GM19193 (cell line): ENCODE measurements around the gene ABI1.

Experiments
- POLR2A ChIP-seq: IDR thresholded peaks from 4 replicates; pipeline ENCODE4 v1.6.1; 2011; ENCODE audit not compliant: insufficient read depth, insufficient read length; ENCODE audit errors: extremely low read depth

ABI1 gene

DNA sequence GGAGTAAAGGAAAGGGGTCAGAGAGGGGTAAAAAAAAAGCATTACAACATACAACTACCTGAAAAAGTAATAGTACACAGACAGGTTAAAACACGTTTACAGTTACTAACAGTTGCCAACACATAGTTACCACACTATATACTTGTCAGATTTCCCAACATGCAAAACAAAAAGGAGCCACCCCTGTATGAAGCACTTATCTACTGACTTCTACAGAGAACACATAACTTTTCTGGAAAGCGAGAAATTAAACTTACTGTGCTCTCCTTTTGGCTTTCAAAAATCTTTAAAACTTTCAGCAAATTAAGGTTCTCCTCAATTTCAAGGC, 2.1 kb downstream of the ABI1 start:
- TF ChIP-seq POLR2A, result no peak

DNA sequence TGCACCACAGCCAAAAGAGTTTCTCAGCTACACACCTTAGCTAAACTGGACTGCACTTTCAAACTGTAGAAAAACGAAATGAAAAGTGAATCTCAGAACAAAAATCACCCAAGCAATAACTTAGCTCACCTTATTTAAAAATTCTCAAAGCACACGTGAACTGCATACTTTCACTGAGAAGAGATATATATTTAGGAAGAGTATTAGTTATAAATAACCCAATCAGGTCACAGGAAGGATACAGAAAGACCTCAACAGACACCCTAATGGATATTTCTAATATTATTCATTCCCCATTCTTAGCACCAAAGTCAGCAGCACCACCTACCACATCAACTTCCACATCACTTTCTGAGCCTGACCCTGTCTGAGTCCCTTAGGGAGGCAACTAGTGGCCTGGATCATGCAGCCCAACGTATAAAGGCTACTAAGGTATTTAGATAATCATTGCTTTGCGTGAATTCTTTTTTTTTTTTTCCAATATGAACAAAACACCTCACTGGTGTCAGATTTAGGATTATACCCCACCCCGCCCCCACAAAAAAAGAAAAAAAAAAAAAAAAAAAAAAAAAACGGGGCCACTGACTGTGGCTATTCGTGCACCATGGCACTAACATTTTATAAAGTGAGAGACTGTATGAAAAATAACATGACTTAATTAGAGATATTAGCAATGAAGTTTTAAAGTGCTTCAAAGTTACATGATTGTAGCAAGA, 2.6 kb downstream of the ABI1 start:
- TF ChIP-seq POLR2A, result no peak

DNA sequence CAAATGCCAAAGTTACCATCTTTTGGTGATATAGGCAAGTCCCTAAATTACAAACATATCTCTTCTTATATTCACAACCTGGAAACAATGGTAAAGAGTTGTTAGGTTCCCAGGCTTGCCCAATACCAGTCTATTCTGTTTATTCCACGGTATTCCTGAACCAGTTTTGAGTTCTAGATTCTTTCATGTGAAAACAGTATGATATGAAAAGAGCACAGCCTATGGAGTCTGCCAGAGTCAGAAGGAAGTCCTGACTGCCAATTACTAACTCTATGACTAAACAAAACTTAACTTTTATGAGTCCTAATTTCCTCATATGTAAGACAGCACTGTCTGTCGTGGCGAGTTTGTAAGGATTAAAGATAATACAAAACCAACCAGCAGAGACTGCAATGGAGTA, 5.6 kb downstream of the ABI1 start:
- no peak for TF ChIP-seq POLR2A

DNA sequence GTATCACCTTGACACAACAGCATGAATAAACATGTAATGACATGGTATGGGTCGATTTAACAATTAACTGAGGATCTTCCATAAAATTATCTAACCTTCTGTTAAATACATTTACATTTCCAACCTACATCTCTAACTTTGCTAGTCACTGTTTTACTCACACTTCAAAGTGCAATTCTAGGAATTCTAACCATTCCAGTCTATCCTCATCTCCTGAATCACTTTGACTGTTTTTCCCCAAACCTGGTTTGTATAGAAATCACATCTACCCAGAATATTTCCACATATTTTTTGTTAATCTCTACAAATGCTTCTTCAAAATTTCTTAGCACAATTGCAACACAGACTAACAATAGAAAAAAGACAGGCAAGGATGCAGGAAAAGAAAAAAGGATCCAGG, 6.2 kb downstream of the ABI1 start:
- no peak for TF ChIP-seq POLR2A

DNA sequence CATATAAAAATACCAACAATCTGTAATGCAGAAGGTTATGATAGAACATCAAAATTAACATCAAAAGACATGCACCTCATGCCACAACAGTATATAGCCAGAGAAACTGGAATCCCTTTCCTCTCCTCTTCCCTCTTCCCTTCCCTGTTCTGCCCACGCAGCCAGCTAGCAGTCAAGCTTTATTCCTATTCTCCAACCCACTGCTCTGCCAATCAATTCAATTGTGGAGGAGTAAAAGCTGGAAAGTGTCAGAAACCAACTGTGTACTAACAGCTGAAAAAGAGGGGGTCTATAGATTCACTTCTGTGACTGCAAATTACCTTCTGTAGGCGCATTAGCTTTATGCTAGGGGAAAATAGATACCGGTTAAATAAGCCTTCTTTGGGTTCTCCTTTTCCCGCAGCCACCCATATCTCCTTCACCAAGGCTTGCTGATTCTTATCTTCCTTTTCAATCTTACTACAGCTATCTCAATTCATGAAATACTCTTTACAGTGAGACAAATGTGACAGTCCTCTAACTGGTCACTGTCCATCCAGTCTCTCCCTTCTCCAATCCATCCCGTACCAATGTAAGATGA, 16.3 kb downstream of the ABI1 start:
- TF ChIP-seq POLR2A, result no peak

DNA sequence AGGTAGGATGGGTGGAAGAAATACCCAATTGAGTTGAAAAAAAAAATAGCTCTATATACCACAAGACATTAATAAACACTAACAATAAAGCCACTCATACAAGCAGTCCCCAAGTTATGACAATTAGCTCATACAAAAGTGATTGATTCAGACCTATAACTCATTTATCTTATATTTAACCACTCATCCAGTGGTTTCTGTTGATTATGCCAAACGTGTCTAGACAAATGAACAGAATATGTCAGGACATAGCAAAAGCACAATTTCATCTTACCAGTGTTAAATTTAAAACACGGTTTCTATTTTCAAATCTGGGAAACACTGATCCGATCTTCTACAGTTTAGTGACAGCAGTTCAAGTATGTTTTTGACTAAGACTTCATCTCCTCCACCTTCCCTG, 17.0 kb downstream of the ABI1 start:
- no peak for TF ChIP-seq POLR2A

DNA sequence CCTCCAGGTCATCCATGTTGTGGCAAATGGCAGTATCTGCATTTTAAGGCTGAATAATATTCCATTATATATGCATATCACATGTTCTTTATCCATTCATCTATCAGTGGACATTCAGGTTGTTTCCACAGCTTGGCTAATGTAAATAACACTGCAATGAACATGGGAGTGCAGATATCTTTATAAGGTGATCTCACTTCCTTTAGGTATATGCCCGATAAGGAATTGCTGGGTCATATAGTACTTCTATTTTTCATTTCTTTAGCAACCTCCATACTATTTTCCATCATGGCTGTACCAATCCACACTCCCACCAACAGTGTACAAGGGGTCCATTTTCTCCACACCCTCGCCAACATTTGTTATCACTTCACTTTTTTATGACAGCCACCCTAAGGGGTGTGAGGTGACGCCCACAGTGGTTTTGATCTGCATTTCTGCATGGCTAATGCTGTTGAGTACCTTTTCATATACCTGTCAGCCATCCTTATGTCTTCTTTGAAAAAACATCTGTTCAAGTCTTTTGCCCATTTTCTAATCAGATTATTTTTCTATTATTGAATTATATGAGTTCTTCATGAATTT, 18.9 kb downstream of the ABI1 start:
- TF ChIP-seq POLR2A, result no peak

DNA sequence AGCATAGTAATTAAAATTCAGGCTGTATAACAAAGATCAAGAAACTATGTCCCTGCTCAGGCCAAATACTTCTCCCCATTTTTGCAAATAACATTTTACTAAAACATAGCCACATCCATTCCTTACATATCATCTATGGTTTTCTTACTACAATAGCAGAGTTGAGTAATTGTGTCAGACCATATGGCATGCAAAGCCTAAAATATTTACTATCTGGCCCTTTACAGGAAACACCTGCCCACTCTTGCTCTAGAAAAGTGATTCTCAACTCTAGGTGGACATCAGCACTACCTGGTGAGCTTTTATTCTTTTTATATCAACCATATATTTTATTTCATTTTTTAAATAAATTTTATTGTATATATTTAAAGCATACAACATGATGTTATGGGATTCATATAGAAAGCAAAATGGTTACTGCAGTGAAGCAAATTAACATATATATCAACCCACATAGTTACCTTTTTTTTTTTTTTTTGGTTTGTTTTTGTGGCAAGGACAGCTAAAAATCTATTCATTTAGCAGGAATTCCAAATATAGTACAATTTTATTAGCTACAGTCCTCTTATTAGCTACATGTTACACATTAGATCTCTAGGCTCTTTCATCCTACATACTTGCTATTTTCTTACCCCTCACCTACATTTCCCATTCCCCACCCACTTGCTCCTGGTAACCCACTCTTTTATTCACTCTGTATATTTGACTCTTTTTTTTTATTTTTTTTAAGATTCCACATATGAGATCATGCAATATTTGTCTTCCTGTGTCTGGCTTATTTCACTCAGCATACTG, 19.6 kb downstream of the ABI1 start:
- no peak for TF ChIP-seq POLR2A

DNA sequence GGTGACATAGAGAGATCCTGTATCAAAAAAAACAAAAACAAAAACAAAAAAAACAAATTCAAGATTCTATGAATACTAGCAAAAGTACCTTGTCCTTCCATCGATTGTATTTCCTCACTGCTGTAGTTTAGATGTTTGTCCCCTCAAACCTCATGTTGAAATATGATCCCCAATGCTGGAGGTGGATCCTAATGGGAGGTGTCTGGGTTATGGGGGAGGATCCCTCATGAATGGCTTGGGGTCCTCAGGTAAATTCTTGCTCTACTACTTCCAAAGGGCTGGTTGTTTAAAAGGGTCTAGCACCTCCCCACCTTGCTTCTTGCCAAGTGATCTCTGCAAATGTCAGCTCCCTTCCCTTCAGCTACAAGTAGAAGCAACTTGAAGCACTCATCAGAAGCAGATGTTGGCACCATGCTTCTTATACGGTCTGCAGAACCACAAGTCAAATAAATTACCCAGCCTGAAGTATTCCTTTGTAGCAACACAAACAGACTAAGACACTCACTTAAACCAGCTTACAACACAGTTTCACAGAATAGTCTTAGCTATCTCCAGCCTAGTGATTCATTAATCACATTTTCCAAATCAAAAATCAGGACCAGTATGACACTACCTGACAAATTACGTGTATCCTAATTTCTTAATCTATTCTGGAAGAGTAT, 20.7 kb downstream of the ABI1 start:
- TF ChIP-seq POLR2A, result no peak

DNA sequence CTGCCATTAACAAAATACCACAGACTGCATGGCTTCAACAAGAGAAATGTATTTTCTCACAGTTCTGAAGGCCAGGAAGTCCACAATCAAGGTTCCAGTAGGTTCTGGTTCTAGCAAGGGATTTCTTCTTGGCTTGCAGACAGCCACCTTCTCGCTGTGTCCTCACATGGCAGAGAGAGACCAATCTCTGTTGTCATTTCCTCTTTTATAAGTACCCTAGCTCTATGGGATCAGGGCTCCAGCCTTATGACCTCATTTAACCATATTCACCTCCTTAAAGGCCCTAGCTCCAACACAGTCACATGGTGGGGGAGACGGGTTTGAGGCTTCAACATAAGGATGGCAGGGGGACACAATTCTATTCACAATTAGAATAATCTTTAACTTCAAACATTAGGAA, 23.6 kb downstream of the ABI1 start:
- no peak for TF ChIP-seq POLR2A

DNA sequence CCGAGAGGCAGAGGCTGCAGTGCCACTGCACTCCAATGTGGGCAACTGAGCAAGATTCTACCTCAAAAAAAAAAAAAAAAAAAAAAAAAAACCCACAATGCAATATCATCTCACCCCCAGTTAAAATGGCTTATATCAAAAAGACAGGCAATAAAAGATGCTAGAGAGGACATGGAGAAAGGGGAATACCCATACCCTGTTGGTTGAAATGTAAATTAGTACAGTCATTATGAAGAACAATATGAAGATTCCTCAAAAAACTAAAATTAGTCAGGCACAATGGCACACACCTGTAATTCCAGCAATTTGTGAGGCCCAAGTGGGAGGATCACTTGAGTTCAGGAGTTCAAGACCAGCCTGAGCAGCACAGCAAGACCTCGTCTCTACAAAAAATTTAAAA, 25.7 kb downstream of the ABI1 start:
- TF ChIP-seq POLR2A, result no peak

DNA sequence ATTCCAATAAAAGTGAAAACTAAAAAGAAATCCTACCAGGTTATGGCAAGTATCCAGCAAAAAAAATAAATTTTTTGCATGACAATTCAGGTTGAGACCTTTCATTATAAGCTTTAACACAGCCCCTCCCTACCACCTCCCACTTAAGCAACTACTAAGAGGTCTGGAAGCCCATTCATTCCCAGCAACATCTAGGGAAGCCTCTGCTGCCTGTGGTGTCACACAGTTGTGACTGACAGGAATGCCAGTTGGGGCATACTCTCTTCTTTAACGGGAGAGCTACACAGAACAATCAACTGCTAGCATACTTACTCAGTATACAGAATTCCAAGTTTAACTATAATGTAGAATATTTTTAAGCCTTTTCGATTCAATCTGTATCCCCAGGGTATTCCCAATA, 27.8 kb downstream of the ABI1 start:
- TF ChIP-seq POLR2A, result no peak

DNA sequence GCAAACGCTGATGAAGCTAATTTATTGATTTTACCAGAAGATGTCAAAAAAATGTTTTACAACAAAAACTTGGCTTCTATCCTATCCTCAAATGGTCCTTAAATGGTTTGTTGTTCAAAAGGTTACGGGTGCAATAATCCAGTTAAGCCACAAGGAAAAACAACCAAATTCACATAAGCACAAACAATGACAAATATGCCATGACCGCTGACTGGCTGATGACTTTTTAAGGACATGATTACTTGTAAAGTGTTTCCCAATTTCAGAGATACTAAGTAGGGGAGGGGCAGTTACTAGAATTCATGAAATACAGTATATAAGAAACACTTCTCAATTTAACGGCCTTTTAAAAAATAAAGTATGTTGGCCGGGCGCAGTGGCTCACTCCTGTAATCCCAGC, 28.8 kb downstream of the ABI1 start:
- no peak for TF ChIP-seq POLR2A

DNA sequence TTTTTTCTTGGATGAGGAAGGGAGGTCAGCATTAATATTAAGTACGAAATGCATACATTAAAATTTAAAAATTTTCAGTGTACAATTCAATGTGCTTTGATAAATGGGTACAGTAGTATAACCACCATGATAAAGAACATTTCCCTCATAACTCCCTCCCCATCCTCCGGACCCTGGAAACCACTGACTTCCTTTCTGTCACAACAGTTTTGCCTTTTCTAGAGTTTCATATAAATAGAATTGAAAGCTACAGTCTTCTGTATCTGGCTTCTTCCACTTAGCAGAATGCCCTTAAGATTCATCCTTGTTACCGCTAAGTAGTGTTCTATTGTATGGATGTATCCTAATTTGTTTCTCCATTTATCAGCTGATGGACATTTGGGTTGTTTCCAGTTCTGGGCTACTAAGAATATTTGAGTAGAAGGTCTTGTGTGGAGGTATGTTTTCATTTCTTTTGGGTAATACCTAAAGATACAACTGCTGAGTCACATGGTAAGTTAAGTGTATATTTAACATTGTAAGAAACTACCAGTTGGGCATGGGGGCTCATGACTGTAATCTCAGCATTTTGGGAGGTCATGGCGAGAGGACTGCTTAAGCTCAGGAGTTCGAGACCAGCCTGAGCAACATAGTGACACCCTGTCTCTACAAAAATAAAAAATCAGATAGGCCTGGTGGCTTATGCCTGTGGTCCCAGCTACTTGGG, 30.8 kb downstream of the ABI1 start:
- TF ChIP-seq POLR2A, result no peak
